Renal pelvis (tissue), 4 donors: ENCODE measurements around the gene ZNF584. TPM values are rescaled to one million over a fixed set of nuclear protein-coding genes. Genes with fewer than 3 reads are reported as not detected.

ENCODE experiments used
- DNase-seq: peaks from one replicate; pipeline ENCODE4 v3.0.0-alpha.2; 2013
- polyA plus RNA-seq, 3 donors: library from polyadenylated mRNA; unstranded; fragments of 120-200 nt; gene quantifications; one replicate each; pipeline ENCODE4 v1.2.1, GENCODE V29; 2013; ENCODE audit not compliant: insufficient read length in 3 of 3

The ZNF584 gene
- polyA plus RNA-seq, 3 donors, result 13.2 to 16.5 (median 13.9) TPM

- peak; percentile 97 for DNase-seq
Observed at GRCh38 chr19:58451358-58452101, 43.1 kb downstream of the ZNF584 start, which contains the start of gene ZNF324B. Gene ZNF324B (plus strand): TSS chr19:58451622. CDS start chr19:58453702, 2,080 bp downstream.

- DNase-seq, result no peak
Observed at GRCh38 chr19:58453743-58454142, 45.3 kb downstream of the ZNF584 start.

- DNase-seq, result no peak
Observed at GRCh38 chr19:58455306-58455705, 46.9 kb downstream of the ZNF584 start.

- no peak for DNase-seq
Observed at GRCh38 chr19:58456111-58456510, 47.7 kb downstream of the ZNF584 start.

- DNase-seq, result no peak
Observed at GRCh38 chr19:58460039-58460438, 51.6 kb downstream of the ZNF584 start.

- DNase-seq, result no peak
Observed at GRCh38 chr19:58466089-58466759, 57.8 kb downstream of the ZNF584 start.

- DNase-seq, result peak; percentile 97
Observed at GRCh38 chr19:58466760-58467589, 58.5 kb downstream of the ZNF584 start, which contains the start of gene ZNF324. Gene ZNF324 (plus strand): TSS chr19:58467080. CDS start chr19:58469186, 2,106 bp downstream.

Other genes with a start within 250 kb of the ZNF584 start
- 10 to 100 TPM; 19.1 to 24.9 (median 23.8) TPM for gene ZNF274, start 225.6 kb upstream of the ZNF584 start, polyA plus RNA-seq
- gene ZNF544, start 179.7 kb upstream of the ZNF584 start, polyA plus RNA-seq, result 10 to 100 TPM; 34.2 to 47.5 (median 44.4) TPM
- gene ZNF8, start 129.7 kb upstream of the ZNF584 start, polyA plus RNA-seq, result 10 to 100 TPM in 2 of 3 donors, 1 to 10 TPM in 1; 6.6 to 10.7 (median 10.5) TPM
- 10 to 100 TPM; 53.5 to 61.2 (median 59.1) TPM for gene ERVK3-1, start 103.3 kb upstream of the ZNF584 start, polyA plus RNA-seq
- 1 to 10 TPM; 3.8 to 4.1 (median 4.0) TPM for gene ZSCAN22, start 81.7 kb upstream of the ZNF584 start, polyA plus RNA-seq
- 1 to 10 TPM; 1.6 to 2.1 (median 2.0) TPM for gene A1BG, start 55.2 kb upstream of the ZNF584 start, polyA plus RNA-seq
- 1 to 10 TPM; 5.0 to 7.1 (median 5.5) TPM for gene ZNF497, start 45.9 kb upstream of the ZNF584 start, polyA plus RNA-seq
- gene ZNF837, start 27.6 kb upstream of the ZNF584 start, polyA plus RNA-seq, result 1 to 10 TPM; 5.6 to 6.2 (median 5.8) TPM
- 1,000 to 10,000 TPM in 2 of 3 donors, 100 to 1,000 TPM in 1; 960 to 1,160 (median 1,095) TPM for gene RPS5, start 21.4 kb upstream of the ZNF584 start, polyA plus RNA-seq
- not detected for gene RNF225, start 13.0 kb upstream of the ZNF584 start, polyA plus RNA-seq
- 10 to 100 TPM; 13.6 to 16.7 (median 15.1) TPM for gene ZNF132, start 31.5 kb downstream of the ZNF584 start, polyA plus RNA-seq
- gene ZNF324B, start 43.0 kb downstream of the ZNF584 start, polyA plus RNA-seq, result 1 to 10 TPM; 7.2 to 7.6 (median 7.2) TPM
- gene ZNF324, start 58.4 kb downstream of the ZNF584 start, polyA plus RNA-seq, result 10 to 100 TPM; 10.0 to 13.4 (median 11.0) TPM
- gene ZNF446, start 67.7 kb downstream of the ZNF584 start, polyA plus RNA-seq, result 10 to 100 TPM; 17.3 to 23.4 (median 19.3) TPM
- 10 to 100 TPM; 13.3 to 13.8 (median 13.6) TPM for gene SLC27A5, start 103.3 kb downstream of the ZNF584 start, polyA plus RNA-seq
- gene ZBTB45, start 111.2 kb downstream of the ZNF584 start, polyA plus RNA-seq, result 10 to 100 TPM; 14.5 to 19.1 (median 16.1) TPM
- gene TRIM28, start 135.4 kb downstream of the ZNF584 start, polyA plus RNA-seq, result 100 to 1,000 TPM; 644 to 816 (median 758) TPM
- 100 to 1,000 TPM; 117 to 136 (median 126) TPM for gene CHMP2A, start 146.5 kb downstream of the ZNF584 start, polyA plus RNA-seq
- 100 to 1,000 TPM in 1 of 3 donors, 10 to 100 TPM in 2; 90.2 to 109 (median 97.5) TPM for gene UBE2M, start 150.0 kb downstream of the ZNF584 start, polyA plus RNA-seq
- 10 to 100 TPM; 31.0 to 59.2 (median 54.2) TPM for gene MZF1, start 164.7 kb downstream of the ZNF584 start, polyA plus RNA-seq